RWPE1 (cell line): ENCODE measurements around the gene SOAT2.
"Not testable (repeated sequence)": the region's sequence is repeated elsewhere in the genome, so short reads cannot be mapped to it uniquely, and the experiment has no call there.

ENCODE experiments used
- CTCF ChIA-PET: fragments of 350-600 bp; sonication (Branson Sonifier 250); formaldehyde crosslinking; extraction: SDS; loops from one replicate; lab custom pipeline; 2021; lab: Yijun Ruan, JAX
- POLR2A ChIA-PET: fragments of 400-600 bp; formaldehyde crosslinking; extraction: SDS; loops from one replicate; lab custom pipeline; 2020; ENCODE audit warnings: antibody characterized with exemption; ENCODE audit not compliant: low non-redundant PET; lab: Yijun Ruan, JAX
- DNase-seq: peaks from one replicate; pipeline ENCODE4 v3.0.0; 2012; ENCODE audit warnings: low spot score
- H3K27ac ChIP-seq: fragments of 450-650 bp; 2 replicates; pipeline ENCODE4 v1.5.1; 2017
- CTCF ChIP-seq: fragments of 450-650 bp; conservative IDR thresholded peaks from 2 replicates; pipeline ENCODE4 v1.5.1; 2017; ENCODE audit warnings: low read depth, mild to moderate bottlenecking

Gene SOAT2

GRCh38 chr12:53103860-53104305 lies 597 bp downstream of the SOAT2 start:
- CTCF ChIA-PET = interaction anchor here (8.1 kb wide), 1 partner anchor 37 kb away, joined by 132 read pairs; no protein-coding TSS in a partner anchor
- POLR2A ChIA-PET = no interaction called here
- H3K27ac ChIP-seq = peak overlapping the region; percentile 42; the same call in 1 of the 2 replicates

GRCh38 chr12:53105256-53105655 lies 2.0 kb downstream of the SOAT2 start:
- DNase-seq = no peak
- H3K27ac ChIP-seq = no peak overlapping the region
- ChIA-PET POLR2A (no interaction called here), CTCF (interaction anchor here (0.6 kb wide), 1 partner anchor 27 kb away, joined by 3 read pairs; no protein-coding TSS in a partner anchor)
- TF ChIP-seq CTCF = no peak

More at GRCh38 chr12:53103860-53104305, 597 bp downstream of the SOAT2 start:
- DNase-seq = no peak
- TF ChIP-seq CTCF = no peak

GRCh38 chr12:53105712-53106439 lies 2.6 kb downstream of the SOAT2 start:
- no peak for DNase-seq
- TF ChIP-seq CTCF = no peak
- CTCF ChIA-PET = no interaction called here
- no peak overlapping the region for H3K27ac ChIP-seq
- POLR2A ChIA-PET = no interaction called here

- CTCF ChIA-PET = no interaction called here
- no peak for DNase-seq
- POLR2A ChIA-PET = no interaction called here
- no peak overlapping the region for H3K27ac ChIP-seq
- TF ChIP-seq CTCF = no peak
These were observed 3.8 kb downstream of the SOAT2 start for GRCh38 chr12:53107122-53107521.

GRCh38 chr12:53112431-53112830 lies 9.1 kb downstream of the SOAT2 start:
- DNase-seq, POLR2A ChIA-PET, CTCF ChIA-PET, H3K27ac ChIP-seq: not testable (repeated sequence)

- TF ChIP-seq CTCF = no peak
- CTCF ChIA-PET = interaction anchor here (1.0 kb wide), 1 partner anchor 14 kb away, joined by 4 read pairs; no protein-coding TSS in a partner anchor
- POLR2A ChIA-PET = no interaction called here
- H3K27ac ChIP-seq = no peak overlapping the region
- DNase-seq = no peak
These were observed 9.9 kb downstream of the SOAT2 start for GRCh38 chr12:53113136-53113705.

GRCh38 chr12:53113951-53114350 lies 10.7 kb downstream of the SOAT2 start:
- ChIA-PET CTCF (interaction anchor here (1.0 kb wide), 1 partner anchor 15 kb away, joined by 4 read pairs; no protein-coding TSS in a partner anchor), POLR2A (no interaction called here)
- no peak for TF ChIP-seq CTCF
- no peak overlapping the region for H3K27ac ChIP-seq
- no peak for DNase-seq
